GM12891 (cell line): Measurements from ENCODE around the gene HAP1.

Experiments used
- DNase-seq: peaks from one replicate; pipeline ENCODE4 v3.0.0; 2011; ENCODE audit warnings: low spot score; ENCODE audit not compliant: insufficient read length
- FAIRE-seq: peaks from 2 replicates; lab custom pipeline; 2011; peaks lifted over from hg19 to GRCh38; lab: Jason Lieb, UNC
- PAX5 ChIP-seq: IDR thresholded peaks from 2 replicates; pipeline ENCODE4 v1.6.1; 2011; ENCODE audit warnings: low read length, moderate library complexity, mild to moderate bottlenecking; ENCODE audit not compliant: insufficient read depth, severe bottlenecking
- POLR2A ChIP-seq: IDR thresholded peaks from 2 replicates; pipeline ENCODE4 v1.6.1; 2011; ENCODE audit warnings: low read depth, low read length, control low read depth
- POLR2AphosphoS5 ChIP-seq: IDR thresholded peaks from 2 replicates; pipeline ENCODE4 v1.6.1; 2011; ENCODE audit warnings: low read depth, low read length, control low read depth
- POU2F2 ChIP-seq: IDR thresholded peaks from 2 replicates; pipeline ENCODE4 v1.6.1; 2011; ENCODE audit warnings: low read depth, mild to moderate bottlenecking, control low read depth, low read length, moderate library complexity
- SPI1 ChIP-seq: IDR thresholded peaks from 2 replicates; pipeline ENCODE4 v1.6.1; 2011; ENCODE audit warnings: low read depth, low read length, control low read depth
- TAF1 ChIP-seq: IDR thresholded peaks from 2 replicates; pipeline ENCODE4 v1.6.1; 2011; ENCODE audit warnings: low read depth, low read length, control low read depth

Gene HAP1

DNA sequence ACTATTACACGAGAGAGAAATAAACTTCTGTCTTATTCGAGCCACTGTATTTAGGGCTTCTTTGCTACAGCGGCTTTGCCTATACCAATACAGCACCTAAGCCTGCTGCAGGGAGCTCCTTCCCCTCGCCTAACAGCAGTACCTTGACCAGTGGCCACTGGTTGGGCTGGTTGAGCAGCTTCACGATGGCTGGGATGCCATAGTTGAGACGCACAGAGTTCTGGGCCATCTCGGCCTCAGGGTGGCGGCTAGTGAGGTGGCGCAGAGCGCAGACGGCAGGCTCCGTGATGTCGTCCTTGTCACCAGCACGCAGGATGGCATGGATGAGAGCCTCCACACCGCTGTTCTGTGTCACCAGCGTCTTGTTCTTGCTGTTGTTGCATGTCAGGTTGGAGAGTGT lies 28.4 kb upstream of the HAP1 start:
- DNase-seq (no peak), FAIRE-seq (no peak)
- no peak for TF ChIP-seq TAF1
- no peak for TF ChIP-seq POU2F2
- no peak for TF ChIP-seq POLR2AphosphoS5
- TF ChIP-seq POLR2A, result no peak
- no peak for TF ChIP-seq PAX5
- no peak for TF ChIP-seq SPI1

DNA sequence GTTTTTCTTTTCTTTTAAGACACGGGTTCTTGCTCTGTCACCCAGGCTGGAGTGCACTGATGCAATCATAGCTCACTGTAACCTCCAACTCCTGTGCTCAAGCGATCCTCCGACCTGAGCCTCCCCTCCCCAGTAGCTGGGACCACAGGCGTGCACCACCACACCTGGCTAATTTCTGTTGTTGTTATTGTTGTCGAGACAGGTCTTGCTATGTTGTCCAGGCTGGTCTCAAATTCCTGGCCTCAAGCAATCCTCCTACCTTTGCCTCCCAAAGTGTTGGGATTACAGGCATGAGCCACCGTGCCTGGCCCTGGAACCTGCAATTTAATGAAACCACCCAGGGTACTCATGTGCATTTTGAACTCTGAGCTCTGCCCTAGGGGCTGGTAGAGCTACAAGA lies 27.9 kb upstream of the HAP1 start:
- no peak for FAIRE-seq

DNA sequence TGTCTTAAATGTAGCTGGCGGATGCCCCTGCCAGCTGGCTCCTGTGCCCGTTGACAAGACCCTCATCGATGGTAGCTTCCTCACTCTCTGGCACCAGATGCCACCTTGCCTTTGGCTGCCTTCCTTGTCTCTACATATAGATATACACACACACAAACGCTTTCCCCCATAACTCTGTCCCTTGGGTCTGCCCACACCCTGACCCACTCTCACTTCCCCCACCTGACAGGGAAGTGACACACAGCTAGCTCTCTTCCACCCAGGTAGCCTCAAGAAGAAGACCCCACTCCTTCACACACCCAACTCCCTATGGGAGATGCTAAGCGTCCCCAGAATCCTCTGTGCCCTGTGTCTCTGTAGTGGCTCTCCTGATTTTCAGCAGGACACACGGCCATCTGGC lies 26.4 kb upstream of the HAP1 start:
- FAIRE-seq (no peak), DNase-seq (no peak)
- TF ChIP-seq TAF1 (no peak), PAX5 (no peak), SPI1 (0 out of 2 replicates have a peak, but pooled peaks have one; percentile 6)

More for the DNA sequence above, 27.9 kb upstream of the HAP1 start:
- no peak for DNase-seq
- TF ChIP-seq POU2F2 (no peak), SPI1 (no peak), POLR2AphosphoS5 (no peak), TAF1 (no peak), PAX5 (no peak), POLR2A (no peak)

DNA sequence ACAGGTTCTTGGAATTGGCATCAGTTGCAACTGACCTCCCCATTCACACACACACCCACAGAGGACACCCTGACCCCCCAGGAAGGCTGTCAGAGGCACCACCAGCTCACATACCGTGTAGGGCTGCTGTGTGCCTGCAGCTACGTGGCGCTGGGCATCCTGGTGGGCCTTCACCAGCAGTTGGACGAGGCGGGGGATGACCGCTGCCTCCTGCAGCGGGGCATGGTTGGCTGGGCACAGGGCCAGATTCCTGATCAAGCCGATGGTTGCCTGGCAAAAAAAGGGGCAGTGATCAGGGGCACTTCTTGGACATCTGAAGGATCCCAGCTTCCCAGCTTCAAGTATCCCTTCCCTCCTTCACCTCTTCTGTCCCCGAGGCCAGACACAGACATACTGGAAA lies 24.2 kb upstream of the HAP1 start:
- DNase-seq (no peak), FAIRE-seq (no peak)
- TF ChIP-seq TAF1 (no peak), POU2F2 (no peak), SPI1 (no peak), PAX5 (no peak), POLR2AphosphoS5 (no peak), POLR2A (no peak)

DNA sequence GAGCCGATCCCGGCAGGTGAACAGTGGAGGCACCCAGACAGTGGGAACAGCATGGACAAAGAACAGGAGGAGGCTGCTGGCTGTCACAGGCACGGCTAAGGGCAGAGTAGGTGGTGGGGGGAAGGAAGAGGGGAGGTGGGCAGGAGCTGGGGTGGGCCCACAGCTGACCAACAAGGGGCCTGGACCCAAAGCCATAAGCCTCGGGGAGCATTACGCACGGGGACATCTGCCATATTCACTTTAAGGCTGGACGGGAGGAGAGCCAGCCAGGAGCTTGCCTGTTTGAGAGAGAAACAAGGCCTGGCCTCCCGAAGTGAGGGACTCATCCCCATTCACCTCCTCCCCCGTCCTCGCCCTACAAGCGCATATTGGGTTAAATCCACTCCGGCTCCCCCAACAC lies 19.6 kb upstream of the HAP1 start:
- FAIRE-seq (no peak), DNase-seq (no peak)
- TF ChIP-seq TAF1, result no peak
- TF ChIP-seq POLR2AphosphoS5, result no peak
- no peak for TF ChIP-seq SPI1
- TF ChIP-seq POU2F2, result no peak
- TF ChIP-seq PAX5, result no peak
- no peak for TF ChIP-seq POLR2A

DNA sequence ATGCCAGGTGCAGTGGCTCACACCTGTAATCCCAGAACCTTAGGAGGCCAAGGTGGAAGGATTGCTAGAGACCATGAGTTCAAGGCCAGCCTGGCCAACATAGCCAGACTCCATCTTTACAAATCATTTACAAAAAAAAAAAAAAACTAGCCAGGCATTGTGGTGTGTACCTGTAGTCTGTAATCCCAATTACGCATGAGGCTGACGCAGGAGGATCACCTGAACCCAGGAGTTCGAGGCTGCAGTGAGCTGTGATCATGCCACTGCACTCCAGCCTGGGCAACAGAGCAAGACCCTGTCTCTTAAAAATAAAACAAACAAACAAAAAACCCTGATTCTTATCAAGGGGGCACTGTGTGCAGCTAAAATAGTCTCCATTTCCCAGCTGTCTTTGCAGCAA lies 16.8 kb upstream of the HAP1 start:
- no peak for TF ChIP-seq POU2F2
- no peak for TF ChIP-seq TAF1
- no peak for TF ChIP-seq POLR2A
- TF ChIP-seq SPI1, result no peak
- no peak for TF ChIP-seq POLR2AphosphoS5
- TF ChIP-seq PAX5, result no peak
- DNase-seq (no peak), FAIRE-seq (no peak)

DNA sequence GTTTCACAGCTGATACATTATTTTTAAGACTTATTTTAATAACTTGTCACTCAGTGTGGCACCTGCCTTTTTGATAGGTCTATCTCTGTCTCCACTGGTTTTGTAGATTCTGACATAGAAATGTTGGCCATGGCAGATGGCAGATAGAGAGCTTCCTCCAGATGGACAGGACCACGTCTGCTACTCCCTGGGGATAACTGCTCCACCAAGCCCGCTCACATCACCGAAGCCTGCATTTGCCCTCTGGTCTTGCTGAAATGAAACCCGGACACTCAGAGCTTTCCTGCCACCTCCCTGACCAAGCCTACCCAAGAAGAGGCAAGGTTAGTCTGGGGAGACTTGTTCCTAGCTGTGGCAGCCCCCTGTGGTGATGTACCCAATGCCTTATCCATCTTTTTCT lies 16.4 kb upstream of the HAP1 start:
- TF ChIP-seq POU2F2, result no peak
- no peak for TF ChIP-seq SPI1
- no peak for TF ChIP-seq POLR2A
- no peak for TF ChIP-seq PAX5
- no peak for TF ChIP-seq POLR2AphosphoS5
- no peak for TF ChIP-seq TAF1
- DNase-seq (no peak), FAIRE-seq (no peak)

DNA sequence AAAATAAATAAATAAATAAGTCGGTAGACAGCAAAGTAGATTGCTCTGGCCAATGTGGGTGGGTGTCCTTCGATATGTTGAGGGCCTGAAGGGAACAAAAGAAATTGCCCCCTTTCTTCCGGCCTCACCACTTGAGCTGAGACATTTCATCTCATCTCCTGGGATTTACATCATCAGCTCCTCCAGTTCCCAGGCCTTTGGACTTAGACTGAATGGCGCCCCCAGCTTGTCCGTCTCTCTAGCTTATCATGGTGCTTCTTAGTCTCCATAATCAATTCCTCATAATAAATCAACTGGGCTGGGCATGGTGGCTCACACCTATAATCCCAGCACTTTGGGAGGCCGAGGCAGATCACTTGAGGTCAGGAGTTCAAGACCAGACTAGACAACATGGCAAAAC lies 13.8 kb upstream of the HAP1 start:
- no peak for TF ChIP-seq PAX5
- no peak for TF ChIP-seq POLR2A
- TF ChIP-seq POLR2AphosphoS5, result no peak
- no peak for TF ChIP-seq POU2F2
- no peak for TF ChIP-seq SPI1
- TF ChIP-seq TAF1, result no peak
- FAIRE-seq (no peak), DNase-seq (no peak)

DNA sequence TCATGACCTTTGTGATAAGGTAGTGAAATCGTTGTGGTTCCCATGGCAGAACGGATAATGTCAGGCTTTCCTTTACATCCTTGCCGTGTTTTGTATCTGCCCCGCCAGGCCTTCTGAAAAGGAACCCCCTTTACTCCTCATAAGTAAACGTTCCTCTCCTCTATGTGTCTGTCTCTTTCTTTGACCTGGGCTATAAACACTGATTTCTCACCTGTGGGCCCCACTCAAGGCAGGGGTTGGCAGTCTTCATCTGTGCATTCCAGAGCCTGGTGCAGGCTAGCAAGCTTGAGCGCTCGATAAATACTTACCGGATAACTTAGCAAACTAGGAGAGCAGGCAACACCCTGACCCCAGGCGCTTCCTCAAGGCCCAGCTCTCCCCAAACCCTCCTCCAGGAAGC lies 7.3 kb upstream of the HAP1 start:
- TF ChIP-seq POLR2AphosphoS5 (no peak), SPI1 (no peak), POU2F2 (no peak), TAF1 (no peak), POLR2A (no peak), PAX5 (no peak)
- FAIRE-seq, result no peak
- no peak for DNase-seq

DNA sequence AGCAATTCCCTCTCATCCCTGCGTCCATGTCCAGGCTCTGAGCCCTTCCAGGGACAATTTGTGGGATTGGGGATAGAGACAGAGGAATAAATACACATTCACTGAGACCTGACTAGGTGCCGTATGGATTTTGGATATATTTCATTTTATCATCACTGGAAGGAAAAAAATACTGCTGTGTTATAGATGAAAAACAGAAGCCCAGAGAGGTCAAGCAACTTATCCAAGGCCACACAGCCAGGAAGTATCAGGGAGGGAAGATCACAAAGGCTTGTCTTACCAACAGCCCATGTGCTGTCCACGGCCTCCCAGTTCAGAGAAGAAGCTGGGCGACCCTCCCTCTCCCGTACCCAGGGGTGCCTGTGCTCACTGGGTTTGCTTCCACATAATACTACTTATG lies 6.1 kb upstream of the HAP1 start:
- TF ChIP-seq POU2F2, result no peak
- TF ChIP-seq POLR2A, result no peak
- TF ChIP-seq SPI1, result no peak
- TF ChIP-seq TAF1, result no peak
- no peak for TF ChIP-seq PAX5
- no peak for TF ChIP-seq POLR2AphosphoS5
- FAIRE-seq (no peak), DNase-seq (no peak)
